ENCODE data around the gene FHIT. TPM values are rescaled to one million over a fixed set of nuclear protein-coding genes. Genes with fewer than 3 reads are reported as not detected.

Gene FHIT
- total and polyA plus RNA-seq, 9 donors = 5.1 to 11.8 (median 9.5) TPM

- H3K4me3 ChIP-seq = no peak overlapping the region
- H3K27ac ChIP-seq = no peak overlapping the region
- 79 to 84% (median 81%) methylated on average over 6 of the region's 6 CpGs for WGBS, 3 donors
- intact Hi-C loops (cut with DNase I) = no loop called here
- DNase-seq = no peak
- TF ChIP-seq CTCF (IDR thresholded peaks at IDR 0.05) (no peak), EP300 (IDR thresholded peaks at IDR 0.05) (no peak), POLR2A (IDR thresholded peaks at IDR 0.05) (no peak)
- no peaks in the 10 kb centered on the region for H3K36me3 ChIP-seq
- H3K4me1 ChIP-seq (ENCODE audit: insufficient read depth) = no peaks in the 10 kb centered on the region
- H3K9me3 ChIP-seq = no peaks in the 10 kb centered on the region
- no peaks in the 10 kb centered on the region for H3K27me3 ChIP-seq
These were observed 941.5 kb downstream of the FHIT start for GRCh38 chr3:60309539-60310268.

GRCh38 chr3:60308808-60309207 is 942.4 kb downstream of the FHIT start:
- Histone ChIP-seq H3K27me3 (no peaks in the 10 kb centered on the region), H3K27ac (no peak overlapping the region), H3K36me3 (no peaks in the 10 kb centered on the region), H3K4me1 (ENCODE audit: insufficient read depth) (no peaks in the 10 kb centered on the region), H3K4me3 (no peak overlapping the region), H3K9me3 (no peaks in the 10 kb centered on the region)
- no peak for TF ChIP-seq EP300 (IDR thresholded peaks at IDR 0.05)
- TF ChIP-seq CTCF (IDR thresholded peaks at IDR 0.05) = no peak
- no peak for TF ChIP-seq POLR2A (IDR thresholded peaks at IDR 0.05)
- intact Hi-C loops (cut with DNase I) = no loop called here
- 89 to 94% (median 90%) methylated on average over 3 of the region's 3 CpGs for WGBS, 3 donors
- DNase-seq = no peak

- Histone ChIP-seq H3K4me3 (no peak overlapping the region), H3K9me3 (no peaks in the 10 kb centered on the region), H3K4me1 (ENCODE audit: insufficient read depth) (peaks cover 1% of the 10 kb centered on the region), H3K27me3 (no peaks in the 10 kb centered on the region), H3K36me3 (no peaks in the 10 kb centered on the region), H3K27ac (no peak overlapping the region)
- intact Hi-C loops (cut with DNase I) = no loop called here
- TF ChIP-seq EP300 (IDR thresholded peaks at IDR 0.05) (no peak), CTCF (IDR thresholded peaks at IDR 0.05) (no peak), POLR2A (IDR thresholded peaks at IDR 0.05) (no peak)
- 89 to 92% (median 89%) methylated on average over 5 of the region's 5 CpGs for WGBS, 3 donors
- DNase-seq = no peak
These were observed 943.6 kb downstream of the FHIT start for GRCh38 chr3:60307562-60308199.

GRCh38 chr3:60304112-60304511 is 947.1 kb downstream of the FHIT start:
- H3K9me3 ChIP-seq = no peaks in the 10 kb centered on the region
- peaks cover 1% of the 10 kb centered on the region for H3K4me1 ChIP-seq (ENCODE audit: insufficient read depth)
- no peak overlapping the region for H3K27ac ChIP-seq
- H3K27me3 ChIP-seq = no peaks in the 10 kb centered on the region
- TF ChIP-seq CTCF (IDR thresholded peaks at IDR 0.05) = no peak
- no peak for TF ChIP-seq POLR2A (IDR thresholded peaks at IDR 0.05)
- TF ChIP-seq EP300 (IDR thresholded peaks at IDR 0.05) = no peak
- DNase-seq = no peak
- no peak overlapping the region for H3K4me3 ChIP-seq
- H3K36me3 ChIP-seq = no peaks in the 10 kb centered on the region
- intact Hi-C loops (cut with DNase I) = no loop called here

Data from ovary (tissue), 9 donors.